Stimulated activated CD8-positive, alpha-beta memory T cell treated with anti-CD3 and anti-CD28 coated beads, Interleukin-15, amount 100 ng/mL, for 1 hour (primary cell): ENCODE measurements around the gene NPAS3.

ENCODE experiments used
- DNase-seq: peaks from one replicate; pipeline ENCODE4 v3.0.0-alpha.2; 2020; ENCODE audit warnings: low read depth

NPAS3 gene

DNA sequence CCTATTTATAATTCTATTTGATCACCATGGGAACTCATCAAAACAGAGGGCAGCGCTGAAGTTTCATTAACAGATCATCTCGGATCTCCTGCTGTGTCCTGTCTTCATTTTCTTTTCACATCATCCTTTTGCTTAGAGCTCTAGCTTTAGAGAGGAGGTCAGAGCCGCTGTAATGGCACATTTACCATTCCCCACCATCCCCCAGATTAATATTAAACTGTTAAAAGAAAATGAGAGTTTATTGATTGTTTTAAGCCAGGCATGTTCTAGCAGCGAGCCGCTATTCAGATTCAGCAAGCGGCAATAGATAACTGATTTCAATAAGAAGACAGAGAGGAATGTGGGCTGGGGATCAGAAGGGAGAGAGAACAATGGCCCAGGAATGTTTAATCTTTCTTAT is 703.4 kb downstream of the NPAS3 start:
- no peak for DNase-seq

DNA sequence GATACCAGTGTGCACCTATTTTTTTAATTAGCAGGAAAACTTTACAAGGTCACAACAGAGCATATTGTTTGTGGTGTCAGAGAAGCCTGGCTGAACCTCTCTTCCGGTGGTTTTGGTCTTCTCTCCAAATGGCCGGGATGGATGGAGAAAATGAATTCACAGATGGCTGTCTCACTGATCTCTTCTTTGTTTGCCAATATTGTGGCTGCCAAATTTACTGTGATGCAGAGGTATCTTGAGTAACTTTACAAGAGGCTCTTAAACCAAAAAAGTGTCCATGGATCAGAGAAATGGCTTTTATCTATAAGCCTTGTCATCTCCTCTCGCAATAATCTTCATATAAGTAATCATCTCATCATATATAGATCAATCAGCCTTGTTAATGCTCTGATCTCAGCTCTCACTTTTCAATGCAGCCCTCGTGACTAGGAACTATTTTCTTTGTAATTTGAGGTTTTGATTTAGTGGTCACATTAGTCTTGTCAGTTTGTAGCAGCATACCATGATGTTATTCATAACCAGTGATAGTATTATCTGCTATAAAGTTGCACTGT is 704.1 kb downstream of the NPAS3 start:
- no peak for DNase-seq

DNA sequence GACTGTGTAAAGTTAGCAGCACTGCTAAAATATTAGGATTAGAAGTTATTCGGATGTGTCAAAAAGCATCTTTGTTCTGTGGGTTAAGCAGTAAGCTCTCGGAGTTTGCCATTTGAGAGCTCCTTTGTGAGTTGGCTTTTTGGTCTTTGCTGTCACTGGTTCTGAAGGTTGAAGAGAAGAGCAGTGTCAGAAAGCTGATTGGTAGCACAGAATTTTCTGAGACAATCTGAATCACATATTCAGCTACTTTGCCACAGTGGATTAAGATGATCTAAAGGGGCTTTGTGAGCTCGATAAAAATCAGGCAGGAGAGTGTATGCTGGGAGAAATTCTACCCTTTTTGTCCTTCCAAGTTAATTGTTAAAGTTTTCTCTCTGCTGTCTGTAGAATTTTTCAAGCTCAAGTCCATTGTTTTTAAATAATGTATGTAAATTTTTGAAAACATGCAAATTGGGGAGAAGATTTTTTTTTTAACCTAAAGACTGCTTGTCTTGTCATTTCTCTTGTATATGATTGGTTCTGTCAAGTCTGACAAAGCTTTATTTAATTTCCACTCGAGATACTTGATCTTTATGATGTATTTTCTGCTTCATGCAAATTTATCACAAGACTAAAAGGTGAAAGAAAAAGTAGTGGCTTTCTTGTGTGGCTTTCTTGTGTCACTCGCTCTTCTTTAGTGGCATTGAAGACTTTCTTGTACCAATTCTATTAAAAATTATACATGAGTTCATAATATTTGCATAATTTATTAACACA is 704.9 kb downstream of the NPAS3 start:
- no peak for DNase-seq

DNA sequence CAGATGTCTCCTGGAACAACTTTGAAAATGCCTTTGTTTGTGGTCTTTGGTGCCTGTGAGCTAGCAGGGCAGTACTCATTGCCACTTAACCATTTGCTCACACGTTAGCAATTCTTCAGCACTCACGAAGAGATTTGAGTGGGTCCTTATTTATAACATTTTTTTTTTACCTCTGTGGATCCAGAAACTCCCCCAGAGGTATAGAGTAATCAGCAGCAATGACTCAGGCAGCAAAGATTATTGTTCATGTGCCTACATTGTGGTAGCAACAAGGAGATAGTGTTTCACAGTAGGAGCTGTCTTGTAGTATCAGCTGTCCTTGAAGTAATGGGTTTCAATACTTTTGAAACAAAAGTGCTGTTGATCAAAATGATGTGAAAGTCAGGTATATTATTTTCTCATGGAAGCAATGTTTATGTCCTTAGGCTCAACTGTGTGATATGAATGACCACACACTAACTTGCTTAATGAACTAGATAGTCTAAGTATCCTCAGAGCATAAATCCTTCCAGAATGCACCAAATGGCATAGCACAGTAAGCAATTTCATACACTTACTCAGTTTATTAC is 708.1 kb downstream of the NPAS3 start:
- DNase-seq = no peak

DNA sequence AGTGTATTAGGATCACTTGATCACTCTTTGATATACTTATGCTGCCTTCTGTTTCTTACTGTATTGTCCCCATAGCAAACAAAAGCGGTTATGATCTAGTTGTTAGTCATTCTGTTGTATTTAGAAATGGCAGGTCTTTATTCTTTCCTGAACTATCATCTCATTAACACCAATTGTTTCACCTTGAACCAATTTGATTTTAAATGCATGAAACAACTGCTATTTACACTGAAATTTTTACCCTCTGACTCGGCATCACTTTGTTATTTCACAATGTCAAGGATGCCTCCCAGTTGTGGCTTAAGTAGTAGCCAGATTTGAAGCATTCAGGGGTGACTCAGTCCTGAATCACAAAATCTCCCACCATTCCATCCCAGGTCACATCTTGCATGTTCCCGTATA is 708.7 kb downstream of the NPAS3 start:
- no peak for DNase-seq

DNA sequence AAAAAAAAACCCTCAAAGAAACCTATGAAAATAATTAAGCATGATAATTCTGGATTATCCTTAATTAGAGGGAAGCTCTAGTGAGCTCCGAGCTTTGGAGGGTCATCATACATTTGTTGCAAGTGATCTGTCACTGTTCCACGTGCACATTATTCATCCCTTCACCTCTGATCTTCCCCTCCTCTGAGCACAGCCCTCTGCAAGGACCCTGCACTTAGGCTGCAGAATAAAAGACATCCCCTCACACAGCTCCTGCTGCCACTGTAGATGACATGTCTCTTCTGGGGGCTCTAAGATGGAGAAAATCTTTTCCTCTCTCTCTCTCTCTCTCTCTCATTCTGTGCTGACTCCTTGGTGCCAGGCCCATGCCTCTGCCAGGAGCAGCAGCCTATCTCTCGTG is 711.8 kb downstream of the NPAS3 start:
- no peak for DNase-seq

DNA sequence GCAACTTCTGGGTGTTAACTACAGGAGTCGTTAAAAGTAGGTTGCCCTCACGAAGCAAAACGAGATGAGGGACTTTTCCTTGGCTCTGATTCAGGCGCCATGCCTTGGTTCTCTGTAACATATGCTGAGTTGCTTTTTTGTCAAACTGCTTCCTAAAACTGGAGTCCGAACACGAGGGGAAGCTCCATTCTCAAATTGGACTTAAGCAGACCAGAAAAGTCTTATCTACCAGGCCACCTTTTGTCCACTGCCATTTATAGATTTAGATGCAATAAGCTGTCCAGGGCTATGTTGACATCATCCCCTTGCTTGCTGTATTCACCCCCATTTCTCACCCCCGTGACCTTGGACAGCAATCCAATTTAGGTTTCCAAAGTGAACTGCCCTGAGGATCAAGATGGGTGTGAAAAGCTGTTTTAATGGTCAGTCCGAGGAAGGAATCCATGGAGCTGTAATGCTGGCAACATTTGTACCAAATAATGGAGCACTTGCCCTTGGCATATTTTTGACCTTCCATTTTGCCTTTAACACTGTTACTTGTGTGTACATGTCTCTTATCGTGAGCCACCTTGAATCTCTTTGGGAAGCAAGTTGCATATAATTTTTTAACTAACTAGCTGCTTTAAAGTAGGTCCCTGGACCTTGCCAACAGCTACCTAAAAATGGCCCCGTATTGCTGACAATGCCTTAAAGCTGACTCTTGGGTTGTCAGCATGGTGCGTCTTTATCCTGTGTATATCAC is 714.1 kb downstream of the NPAS3 start:
- DNase-seq = no peak

DNA sequence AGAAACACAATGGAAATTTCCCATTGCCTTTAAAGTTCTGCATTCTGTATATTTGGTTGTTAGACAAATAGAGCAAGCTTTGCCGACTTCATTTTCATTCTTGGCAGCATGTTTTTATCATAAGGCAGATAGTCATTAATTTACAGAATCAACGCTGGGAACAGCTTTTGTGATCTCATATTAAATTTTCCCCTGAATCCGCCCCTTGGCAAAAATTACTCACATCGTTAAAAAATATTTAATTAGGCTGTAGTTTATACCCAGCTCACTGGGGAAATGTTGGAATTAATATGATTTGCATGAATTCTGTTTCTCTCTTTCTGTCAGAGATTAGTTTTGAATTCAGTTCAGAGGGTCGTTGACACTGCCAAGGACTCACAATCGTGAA is 714.6 kb downstream of the NPAS3 start:
- DNase-seq = no peak

DNA sequence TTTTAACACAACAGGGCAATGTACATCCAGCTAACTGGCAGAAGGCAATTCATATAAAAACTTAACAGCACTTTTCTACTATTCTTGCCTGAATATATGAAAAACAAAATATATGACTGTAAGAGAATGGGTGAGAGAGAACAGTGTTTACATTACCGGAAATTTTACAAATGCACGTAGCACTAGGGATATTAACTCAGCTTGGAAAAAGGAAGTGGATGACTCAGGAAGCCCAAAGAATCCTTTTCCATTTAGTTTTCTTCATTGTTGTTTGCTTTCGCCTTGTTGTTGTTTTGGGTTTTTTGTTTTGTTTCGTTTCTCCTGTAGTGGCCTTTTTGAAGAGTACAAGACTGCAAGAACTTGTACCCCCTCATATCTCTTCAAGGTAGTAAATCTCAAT is 716.7 kb downstream of the NPAS3 start:
- no peak for DNase-seq

DNA sequence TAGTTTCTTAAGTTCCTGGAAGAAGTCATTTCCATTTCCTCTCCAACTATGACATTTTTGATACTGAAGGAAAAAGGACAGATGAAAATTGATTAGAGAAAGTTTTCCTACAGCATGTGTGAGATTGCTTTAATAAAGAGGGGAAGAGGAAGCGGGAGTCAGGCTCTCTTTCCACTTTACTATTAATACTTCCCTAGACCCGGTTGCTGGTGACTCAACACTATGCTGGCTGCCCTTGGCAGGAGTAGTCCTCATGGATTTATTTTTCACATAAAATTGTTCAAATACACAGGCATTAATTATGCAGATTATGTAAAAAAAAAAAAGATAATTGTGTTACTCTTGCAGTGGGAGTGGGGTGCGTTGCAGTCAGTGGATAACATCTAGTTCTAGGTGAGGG is 718.8 kb downstream of the NPAS3 start:
- DNase-seq = no peak

DNA sequence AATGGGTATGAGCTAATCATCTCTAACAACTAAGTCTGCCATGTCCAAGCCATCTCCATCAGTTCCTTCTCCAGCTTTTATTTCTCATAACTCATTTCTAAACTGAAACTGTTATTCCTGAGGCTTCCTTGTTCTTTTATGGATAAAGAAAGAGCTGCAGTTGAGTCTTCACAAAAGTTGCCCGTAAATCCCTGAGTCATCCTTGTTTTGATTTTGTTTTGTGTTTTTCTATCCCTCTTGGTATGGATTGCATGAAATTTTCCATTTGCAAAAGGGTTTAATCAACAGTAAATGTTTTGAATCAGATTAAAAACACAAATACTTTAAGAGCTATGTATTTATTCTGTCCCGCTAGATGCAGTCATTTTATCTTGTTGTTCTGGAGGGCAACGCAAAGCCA is 721.6 kb downstream of the NPAS3 start:
- DNase-seq = no peak

DNA sequence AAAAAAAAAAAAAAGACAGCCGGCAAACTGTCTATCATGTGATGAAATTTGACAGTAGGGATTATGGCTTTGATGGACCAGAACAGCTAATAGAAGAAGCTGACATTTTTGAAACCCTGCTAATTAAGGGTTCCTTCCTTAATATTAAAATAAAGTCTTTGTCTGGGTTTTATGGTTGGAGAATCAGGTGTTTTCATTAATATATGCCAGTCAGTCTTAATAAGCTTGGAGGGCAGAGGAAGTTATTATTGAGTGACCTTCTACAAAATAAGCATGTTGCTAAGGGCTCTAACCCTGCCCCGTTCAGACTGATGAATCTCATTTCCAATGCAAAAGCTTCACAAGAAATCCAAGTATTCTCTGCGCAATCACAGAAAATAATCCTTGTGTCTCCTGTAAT is 722.4 kb downstream of the NPAS3 start:
- DNase-seq = no peak

DNA sequence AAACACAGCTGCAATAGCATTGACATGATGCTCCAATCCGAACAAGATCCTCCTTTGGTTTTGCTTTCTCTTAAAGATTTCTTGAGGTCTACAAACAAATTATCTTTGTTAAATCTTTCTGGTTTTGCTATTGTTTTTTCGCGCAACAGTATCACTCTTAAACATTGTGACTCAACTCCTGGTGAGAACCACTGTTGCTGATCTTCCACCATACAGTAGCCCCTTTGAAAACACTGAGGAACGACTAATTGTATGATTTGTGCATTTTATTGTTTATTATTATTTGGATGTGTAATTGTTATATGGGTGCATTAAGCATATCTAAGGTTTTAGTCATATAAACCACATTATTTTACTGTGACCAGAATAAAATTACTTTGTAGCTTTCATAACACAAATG is 729.4 kb downstream of the NPAS3 start:
- DNase-seq = no peak

DNA sequence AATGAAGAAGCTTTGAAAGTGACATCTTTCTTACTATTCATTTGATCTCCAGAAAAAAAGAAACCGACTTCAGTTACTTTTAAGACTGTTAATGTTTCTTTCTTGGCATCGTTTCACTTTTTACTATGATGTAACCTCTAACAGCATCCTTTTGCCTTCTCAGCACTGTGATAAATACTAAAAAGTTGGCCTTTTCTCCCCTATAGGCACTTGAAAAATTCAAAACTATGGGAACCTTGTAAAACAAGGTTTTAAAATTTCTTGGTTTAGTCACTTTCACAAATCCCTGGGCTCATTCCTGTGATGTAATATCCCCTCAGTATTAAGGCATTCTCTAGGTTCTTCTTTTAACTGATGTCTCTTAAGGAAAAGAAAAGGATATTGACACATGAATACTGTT is 730.4 kb downstream of the NPAS3 start:
- DNase-seq = no peak

DNA sequence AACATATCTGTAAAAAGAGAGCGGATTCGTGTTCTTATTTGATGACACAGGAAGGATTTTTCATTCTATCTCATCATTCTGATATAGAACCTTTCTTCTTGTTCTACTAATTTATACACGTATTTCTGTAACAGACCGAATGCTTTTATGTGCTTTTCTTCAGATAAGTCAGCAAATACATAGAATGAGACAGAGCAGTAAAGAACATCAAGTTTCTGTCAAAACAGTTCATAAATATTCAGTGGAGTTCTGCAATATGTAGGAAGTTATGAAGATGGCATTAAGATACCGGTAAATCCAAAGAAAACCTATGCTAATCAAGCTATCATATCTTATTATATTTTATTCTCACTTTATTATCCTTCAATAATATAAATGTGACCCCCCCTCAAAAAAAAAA is 731.6 kb downstream of the NPAS3 start:
- DNase-seq = no peak

DNA sequence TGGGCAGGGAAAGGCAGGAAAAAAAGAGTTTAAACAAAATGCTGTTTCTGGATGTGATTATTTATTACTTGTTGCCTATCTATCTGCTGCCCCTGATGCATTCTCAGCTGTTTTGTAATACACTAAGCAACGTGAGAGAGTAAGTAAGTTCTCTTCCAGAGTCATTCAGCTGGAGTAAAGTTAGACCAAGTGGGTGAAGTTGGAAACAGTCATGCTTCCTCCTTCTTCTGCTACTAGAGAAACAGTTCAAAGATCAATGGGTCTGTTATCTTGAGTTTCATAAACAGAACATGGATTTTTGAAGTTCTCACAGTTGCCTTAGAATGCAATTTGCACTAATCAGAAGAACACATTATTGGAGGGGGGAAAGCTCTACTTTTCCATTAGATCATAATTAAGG is 732.9 kb downstream of the NPAS3 start:
- DNase-seq = no peak

DNA sequence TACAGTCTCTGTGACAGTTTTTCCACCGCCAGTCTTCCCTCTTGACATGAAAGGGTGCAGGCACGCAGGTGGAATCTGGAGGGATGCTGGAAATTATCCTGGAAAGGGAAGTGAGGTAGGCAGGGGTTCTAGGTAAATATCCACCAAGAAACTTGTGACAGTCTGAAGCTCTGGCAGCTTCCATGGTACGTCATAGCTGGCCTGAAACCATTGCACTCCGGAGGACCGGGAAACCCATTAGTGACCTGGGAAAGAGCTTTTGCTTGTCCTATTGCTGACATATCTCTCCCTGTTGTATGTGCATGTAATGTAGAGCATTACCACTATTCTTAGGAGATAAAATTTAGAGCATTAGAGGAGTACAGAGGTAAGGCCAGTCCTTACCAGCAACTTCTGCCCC is 736.2 kb downstream of the NPAS3 start:
- no peak for DNase-seq

DNA sequence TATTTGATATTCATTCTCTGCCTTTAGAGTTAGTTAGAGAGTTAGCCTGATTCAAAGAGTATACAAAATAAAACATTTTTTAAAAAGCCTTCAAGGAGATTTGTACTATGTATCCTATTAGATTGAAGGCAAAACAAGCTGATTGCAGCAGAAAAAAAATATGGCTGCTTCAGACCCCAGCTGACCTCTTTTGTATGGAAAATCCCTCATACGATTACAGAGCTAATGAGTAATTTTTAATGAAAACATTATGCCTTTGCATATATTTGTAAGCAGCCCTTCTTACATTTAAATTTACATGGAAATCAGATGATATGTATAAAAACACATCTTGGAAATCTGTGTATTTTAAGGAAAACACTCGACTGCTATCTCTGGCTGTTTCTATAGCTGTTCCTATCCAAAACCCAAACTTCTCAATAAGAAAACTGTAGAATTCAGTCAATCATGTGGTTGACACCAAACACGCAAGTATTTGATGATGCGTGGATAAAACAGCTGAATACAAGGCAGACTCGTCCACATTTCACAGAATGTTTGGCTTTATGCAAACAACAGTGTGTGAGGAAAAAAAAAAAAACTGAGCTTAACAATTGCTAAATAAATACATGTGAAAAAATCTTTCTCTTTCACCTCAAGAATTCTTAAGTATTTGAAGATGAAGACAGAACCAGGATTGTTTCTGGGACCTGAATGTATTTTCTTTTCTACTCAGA is 736.9 kb downstream of the NPAS3 start:
- no peak for DNase-seq

DNA sequence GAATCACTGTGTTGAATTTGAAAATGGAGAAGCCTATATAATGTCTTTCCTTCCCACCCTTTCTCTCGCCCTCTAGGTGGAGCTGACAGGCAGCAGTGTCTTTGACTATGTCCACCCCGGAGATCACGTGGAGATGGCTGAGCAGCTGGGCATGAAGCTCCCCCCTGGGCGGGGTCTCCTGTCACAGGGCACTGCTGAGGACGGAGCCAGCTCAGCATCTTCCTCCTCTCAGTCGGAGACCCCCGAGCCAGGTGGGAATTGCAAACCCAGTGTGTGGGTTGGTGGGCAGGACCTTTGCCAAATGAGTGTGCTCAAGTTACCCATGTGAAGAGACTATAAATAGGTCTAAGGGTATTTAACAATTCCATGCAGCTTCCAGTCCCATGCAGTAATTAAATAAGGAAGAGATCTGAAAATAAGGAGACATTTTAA is 737.5 kb downstream of the NPAS3 start:
- no peak for DNase-seq

DNA sequence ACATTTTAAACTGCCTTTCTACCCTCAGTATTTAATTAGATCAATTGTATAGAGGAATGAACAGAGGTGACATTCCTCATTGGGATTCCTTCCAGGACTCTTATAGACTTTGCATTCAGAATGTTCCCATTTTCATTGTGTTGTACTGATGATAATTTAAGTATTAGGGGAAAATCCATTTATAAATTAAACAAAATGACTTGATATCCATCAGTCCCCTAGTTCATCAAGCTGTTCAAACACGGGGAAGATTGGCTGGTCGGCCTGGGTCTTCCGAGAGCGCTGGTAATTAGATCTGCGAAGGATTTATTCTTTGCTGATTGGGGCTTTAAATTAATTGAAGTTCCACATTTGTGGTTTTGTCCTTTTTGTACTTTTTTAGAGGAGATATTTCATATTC is 738.2 kb downstream of the NPAS3 start:
- no peak for DNase-seq

DNA sequence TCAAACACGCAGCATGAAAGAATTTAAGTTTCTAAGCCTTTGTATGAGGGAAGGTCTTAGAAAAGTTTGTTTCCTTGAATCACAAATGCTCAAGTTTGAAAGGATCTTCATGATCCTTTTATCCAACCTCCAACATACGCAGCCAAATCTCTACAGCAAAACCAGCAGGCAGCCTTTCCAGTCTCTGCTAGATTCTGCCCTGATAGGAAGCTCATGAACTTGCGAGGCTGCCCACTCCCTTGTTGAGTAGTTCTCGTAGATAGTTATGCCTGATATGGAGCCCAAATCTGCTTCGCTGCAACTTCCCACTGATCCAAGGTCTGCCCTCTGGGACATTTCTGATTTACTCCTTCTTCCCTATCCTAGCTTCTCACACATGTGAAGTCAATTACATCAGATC is 739.3 kb downstream of the NPAS3 start:
- no peak for DNase-seq

DNA sequence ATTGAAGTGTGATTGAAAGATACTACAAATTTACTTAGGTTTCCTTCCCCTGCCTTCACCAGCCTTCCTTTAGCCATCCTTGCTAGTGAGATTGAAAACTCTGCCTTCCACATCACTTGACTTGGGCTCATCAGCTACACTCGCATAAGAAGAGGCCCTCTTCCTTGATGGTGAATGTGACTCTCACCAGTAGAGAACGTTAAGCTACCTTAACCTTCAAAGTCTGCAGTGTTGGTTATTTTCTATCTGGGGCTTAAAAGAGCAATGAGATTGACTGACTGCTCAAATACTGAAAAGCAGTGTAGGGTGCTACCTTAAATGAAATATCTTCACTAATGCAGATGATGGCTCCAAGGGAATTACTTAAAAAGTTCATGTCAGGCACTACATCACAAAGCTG is 740.3 kb downstream of the NPAS3 start:
- DNase-seq = no peak
